HuH-7.5 (cell line): Measurements from ENCODE around the gene COL26A1.

Experiments used
- DNase-seq: peaks from one replicate; pipeline ENCODE4 v3.0.0; 2011; ENCODE audit warnings: low spot score

The COL26A1 gene

GRCh38 chr7:101534873-101535272, 172.2 kb downstream of the COL26A1 start:
- DNase-seq: no peak

GRCh38 chr7:101535351-101535751, 172.7 kb downstream of the COL26A1 start:
- no peak for DNase-seq

GRCh38 chr7:101536232-101536631, 173.6 kb downstream of the COL26A1 start:
- peak; percentile 81 for DNase-seq

- DNase-seq: no peak
Measured at GRCh38 chr7:101536668-101537067, 174.0 kb downstream of the COL26A1 start.

GRCh38 chr7:101537205-101537604, 174.5 kb downstream of the COL26A1 start:
- no peak for DNase-seq

GRCh38 chr7:101537935-101538595, 175.4 kb downstream of the COL26A1 start:
- DNase-seq: no peak

GRCh38 chr7:101538596-101539459, 176.2 kb downstream of the COL26A1 start:
- peak; percentile 92 for DNase-seq

- no peak for DNase-seq
Measured at GRCh38 chr7:101539784-101540183, 177.1 kb downstream of the COL26A1 start.

- DNase-seq: peak; percentile 76
Measured at GRCh38 chr7:101542527-101543241, 180.0 kb downstream of the COL26A1 start.

GRCh38 chr7:101543242-101543766, 180.6 kb downstream of the COL26A1 start:
- DNase-seq: no peak

GRCh38 chr7:101543846-101544245, 181.2 kb downstream of the COL26A1 start:
- DNase-seq: no peak

GRCh38 chr7:101545441-101546190, 182.9 kb downstream of the COL26A1 start:
- no peak for DNase-seq

- no peak for DNase-seq
Measured at GRCh38 chr7:101546308-101546936, 183.7 kb downstream of the COL26A1 start.

GRCh38 chr7:101547022-101547915, 184.6 kb downstream of the COL26A1 start:
- no peak for DNase-seq

- DNase-seq: no peak
Measured at GRCh38 chr7:101547916-101548661, 185.4 kb downstream of the COL26A1 start.

GRCh38 chr7:101549734-101550133, 187.1 kb downstream of the COL26A1 start:
- DNase-seq: no peak

GRCh38 chr7:101550641-101551541, 188.2 kb downstream of the COL26A1 start:
- DNase-seq: no peak

GRCh38 chr7:101553018-101553770, 190.5 kb downstream of the COL26A1 start:
- DNase-seq: peak; percentile 4
